IPS DF 19.7 (cell line): ENCODE measurements around the gene MRPL37.

Experiments
- DNase-seq: peaks from one replicate; pipeline ENCODE4 v3.0.0-alpha.2; 2013; ENCODE audit warnings: low read depth, low spot score

MRPL37 gene

GRCh38 chr1:54240741-54241335, 40.9 kb downstream of the MRPL37 start:
- DNase-seq = no peak

GRCh38 chr1:54241364-54241763, 41.4 kb downstream of the MRPL37 start:
- no peak for DNase-seq

GRCh38 chr1:54243022-54243421, 43.1 kb downstream of the MRPL37 start:
- no peak for DNase-seq

GRCh38 chr1:54244655-54245054, 44.7 kb downstream of the MRPL37 start:
- no peak for DNase-seq

DNA sequence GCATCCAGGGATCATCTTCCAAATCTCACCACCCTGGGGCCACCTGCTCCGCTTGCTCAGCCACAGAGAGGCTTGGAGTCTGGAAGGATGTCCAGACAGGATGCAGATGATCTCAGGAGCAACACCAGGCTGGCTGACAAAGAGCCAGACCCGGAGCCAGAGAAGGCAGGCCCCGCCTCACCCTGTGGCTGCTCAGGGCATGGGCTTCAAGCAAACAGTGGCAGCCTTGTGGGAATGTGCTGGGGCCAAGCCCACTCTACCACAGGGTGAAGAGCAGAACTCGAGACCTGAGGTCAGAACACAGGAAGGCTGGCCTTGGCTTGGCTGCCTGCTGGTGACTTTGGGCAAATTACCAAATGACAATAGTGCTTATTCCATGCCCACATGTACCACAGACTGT, 45.5 kb downstream of the MRPL37 start:
- no peak for DNase-seq

DNA sequence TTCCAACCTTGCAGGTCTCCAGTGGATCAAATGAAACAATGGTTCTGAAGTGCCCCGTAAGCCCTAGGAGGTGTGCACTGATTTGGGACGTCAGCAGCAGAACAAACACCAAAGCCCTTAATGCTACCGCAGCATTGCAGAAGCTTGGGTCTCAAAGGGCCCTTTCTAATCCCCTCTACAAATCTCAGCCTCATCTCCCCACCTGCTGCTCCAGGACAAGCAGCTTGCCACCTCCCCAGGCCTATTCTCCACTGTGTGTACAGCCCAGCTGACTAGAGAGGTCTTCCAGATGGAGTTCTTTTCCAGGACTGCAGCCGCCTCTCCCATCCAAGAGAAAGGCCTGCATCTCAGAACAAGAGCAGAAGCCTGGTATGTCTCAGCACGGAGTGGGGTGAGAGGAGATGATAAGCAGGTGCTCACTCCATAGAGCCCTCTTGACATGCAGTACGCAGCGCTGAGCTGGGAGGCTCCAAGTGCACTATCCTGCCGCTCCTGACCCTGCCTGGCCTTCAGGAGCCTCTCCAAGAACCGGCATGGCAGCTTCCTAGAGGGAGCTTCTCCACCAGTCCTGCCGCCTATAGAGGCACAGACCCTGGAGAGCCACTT, 46.3 kb downstream of the MRPL37 start:
- no peak for DNase-seq

DNA sequence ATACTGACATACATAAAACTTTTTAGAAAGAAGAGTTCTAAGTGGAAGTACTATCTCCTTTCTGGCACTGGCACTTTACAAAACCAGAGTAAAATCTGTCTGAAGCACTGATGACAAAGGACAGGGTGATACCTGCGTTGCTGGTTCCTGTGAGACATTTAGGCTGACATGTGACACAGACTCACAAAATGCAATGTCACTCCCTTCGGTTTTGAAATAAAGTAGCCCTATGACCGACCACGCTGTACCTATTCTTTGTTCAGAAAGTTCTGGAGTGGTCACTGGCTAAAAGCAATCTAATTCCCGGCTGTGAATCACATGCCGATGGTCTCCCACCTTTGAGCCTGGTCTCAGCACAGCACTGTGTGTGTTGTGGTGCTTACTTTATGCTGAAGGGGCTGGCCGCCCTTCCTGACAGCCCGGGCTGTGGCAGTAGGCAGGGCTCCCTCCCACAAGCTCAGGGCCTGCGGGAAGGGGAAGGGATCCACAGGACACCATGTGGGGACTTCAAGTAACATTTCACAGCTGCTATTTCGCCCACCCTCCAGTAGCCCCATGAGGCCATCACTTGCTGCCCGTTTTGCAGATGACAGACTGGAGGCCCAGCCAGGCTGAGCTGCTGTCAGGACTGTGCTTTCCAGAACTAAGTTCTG, 48.0 kb downstream of the MRPL37 start:
- DNase-seq = no peak

GRCh38 chr1:54248966-54249365, 49.0 kb downstream of the MRPL37 start:
- DNase-seq = no peak

GRCh38 chr1:54249819-54250435, 50.0 kb downstream of the MRPL37 start:
- DNase-seq = no peak

GRCh38 chr1:54250670-54251069, 50.7 kb downstream of the MRPL37 start:
- no peak for DNase-seq

DNA sequence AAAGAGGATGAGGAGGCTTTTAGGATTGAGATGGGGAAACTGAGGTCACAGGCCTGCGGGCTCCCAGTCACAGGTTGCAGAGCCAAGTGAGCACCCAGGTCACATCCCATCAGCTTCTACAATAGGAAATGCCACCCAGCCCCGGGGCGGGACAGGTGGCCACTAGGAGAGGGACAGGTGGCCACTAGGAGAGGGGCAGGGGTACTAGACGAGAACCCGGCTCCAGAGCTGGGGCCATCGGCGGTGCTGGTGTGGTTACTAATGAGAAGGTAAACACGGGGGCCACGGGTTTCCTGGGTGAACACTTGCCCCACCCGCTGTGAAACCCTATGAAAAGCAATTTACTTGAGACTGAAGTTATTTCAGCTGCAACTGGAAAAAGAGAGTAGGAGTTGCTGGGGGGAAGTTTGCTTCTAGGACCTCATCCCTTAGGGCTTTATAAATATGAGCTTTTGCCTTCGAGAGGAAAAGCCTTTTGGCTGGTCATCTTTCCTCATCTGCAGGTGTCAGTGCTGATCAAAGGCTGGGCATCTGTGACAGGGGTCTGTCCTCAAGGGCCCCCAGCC, 52.5 kb downstream of the MRPL37 start:
- no peak for DNase-seq

DNA sequence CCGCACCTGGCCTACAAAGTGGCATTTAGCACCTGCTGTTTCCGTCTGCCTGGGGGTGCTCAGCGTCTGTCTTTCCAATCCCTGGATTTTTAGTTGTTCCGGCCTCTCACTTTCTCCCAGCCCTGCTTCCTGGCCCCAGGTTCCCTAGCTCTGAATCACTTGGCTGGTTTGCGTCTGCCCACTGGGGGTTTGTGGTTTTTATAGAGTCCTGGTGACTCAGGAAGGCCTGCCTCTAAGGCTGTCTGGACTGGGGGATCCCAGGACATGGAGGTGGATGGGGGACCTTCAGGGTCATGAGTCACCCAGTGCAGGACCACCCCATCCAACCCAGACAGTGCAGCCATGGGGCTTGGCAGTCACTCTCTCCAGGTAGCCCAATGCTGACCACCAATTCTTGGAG, 53.5 kb downstream of the MRPL37 start:
- no peak for DNase-seq

GRCh38 chr1:54254055-54254454, 54.1 kb downstream of the MRPL37 start:
- no peak for DNase-seq

DNA sequence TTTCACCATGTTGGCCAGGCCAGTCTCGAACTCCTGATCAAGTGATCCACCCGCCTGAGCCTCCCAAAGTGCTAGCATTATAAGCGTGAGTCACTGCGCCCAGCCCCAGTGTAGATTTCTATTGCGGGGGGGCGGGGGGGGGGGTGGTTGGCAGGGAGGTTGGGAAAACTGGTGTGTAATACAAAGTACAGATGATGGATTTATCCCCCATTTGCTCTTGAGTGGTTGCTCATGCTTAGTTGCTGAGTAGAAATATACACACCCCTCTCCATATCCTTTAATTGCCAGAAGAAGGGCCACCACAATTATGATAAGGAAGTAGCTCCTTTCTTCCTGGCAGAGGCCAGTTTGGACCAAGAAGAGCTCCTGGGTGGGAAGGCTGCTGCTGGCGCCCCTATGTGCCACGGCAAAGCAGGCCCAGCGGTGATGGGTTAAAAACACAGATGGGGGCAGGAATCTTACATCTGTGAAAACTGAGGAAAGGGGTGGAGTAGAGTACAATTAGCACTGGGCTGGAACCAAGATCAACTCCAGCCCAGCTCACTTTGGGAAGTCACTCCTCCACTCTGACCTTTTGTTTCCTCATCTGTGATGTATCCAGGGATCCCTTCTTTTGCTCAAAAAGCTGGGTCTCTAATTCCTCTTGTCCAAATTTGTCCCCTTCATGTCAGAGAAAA, 55.2 kb downstream of the MRPL37 start:
- DNase-seq = no peak

GRCh38 chr1:54256522-54257345, 56.8 kb downstream of the MRPL37 start:
- DNase-seq = no peak

DNA sequence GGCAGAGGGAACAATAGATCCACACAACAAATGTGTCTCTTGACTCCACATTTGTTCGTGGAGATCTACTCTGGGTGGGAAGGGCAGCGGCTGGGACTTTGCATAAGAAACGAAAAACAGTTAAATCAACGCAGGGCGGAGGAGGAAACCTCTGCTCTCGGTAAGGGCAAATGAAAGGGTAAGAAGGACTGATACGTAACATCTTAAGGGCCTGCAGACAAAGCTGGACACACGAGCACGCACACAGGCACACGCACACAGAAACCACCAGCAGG, 57.3 kb downstream of the MRPL37 start:
- no peak for DNase-seq

DNA sequence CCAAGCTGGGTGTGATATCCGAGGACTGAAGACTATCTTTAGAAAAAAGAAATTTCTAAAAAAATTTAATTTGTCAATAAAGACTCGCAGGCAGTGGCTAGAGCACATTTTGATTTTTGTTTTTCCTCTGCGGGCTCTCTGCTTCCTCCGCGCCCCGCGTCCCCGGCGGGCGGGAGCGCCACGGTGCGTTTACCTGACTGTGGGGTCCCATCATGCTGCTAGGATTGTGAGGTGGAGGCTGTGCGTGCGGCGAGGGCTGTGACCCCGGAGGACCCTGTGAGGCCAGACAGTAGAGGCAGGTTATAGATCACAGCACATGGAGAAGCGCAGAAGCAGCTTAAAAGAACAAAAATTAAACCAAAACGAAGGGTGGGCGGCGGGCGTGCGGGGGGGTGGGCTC, 57.9 kb downstream of the MRPL37 start:
- DNase-seq = no peak

DNA sequence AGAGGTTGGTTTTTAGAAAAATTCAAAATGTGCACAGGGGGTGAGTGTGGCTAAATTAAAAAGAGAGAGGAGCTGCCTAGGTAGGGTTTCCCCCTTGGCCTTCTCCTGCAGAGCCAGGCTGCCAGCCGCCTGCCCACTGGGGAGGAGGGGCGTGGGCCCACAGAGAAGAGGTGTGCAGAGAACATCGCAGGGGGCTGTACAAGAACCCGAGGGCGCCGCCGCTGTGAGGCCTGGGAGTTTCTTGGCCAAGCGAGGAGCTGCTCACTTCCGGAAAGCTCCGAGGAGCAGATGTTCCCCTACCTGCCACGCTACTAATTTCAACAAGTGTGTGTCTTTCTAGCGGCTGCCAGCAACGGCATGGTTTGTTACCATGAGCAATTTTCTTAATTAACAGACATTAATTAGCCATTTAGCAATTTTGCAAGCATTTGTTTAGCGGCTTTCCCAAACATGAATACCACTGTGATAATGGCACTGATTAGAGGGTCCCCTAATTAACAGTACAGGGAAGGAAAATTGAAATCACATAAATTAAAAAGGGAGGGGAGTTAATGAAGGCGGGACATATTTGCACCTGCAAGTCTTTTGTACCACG, 59.7 kb downstream of the MRPL37 start:
- DNase-seq = no peak

DNA sequence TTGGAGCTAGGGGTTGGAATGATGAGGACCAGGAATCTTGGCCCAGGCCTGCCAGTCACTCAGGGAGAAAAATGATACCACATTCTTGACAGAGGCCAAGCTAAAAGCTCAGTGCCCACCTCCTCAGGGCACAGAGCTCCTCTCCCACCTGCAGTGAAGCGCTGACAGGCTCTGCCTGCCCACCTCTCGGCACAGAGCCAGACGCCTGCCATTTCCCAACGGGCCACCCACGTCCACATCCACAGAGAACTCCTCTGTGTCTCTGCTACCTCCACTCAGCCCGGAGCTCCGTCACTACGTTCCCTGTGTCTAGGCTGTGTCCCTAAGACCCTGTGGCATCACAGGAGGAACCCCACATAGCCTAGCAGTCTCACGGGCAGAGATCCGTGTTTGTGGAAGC, 60.8 kb downstream of the MRPL37 start:
- DNase-seq = no peak

DNA sequence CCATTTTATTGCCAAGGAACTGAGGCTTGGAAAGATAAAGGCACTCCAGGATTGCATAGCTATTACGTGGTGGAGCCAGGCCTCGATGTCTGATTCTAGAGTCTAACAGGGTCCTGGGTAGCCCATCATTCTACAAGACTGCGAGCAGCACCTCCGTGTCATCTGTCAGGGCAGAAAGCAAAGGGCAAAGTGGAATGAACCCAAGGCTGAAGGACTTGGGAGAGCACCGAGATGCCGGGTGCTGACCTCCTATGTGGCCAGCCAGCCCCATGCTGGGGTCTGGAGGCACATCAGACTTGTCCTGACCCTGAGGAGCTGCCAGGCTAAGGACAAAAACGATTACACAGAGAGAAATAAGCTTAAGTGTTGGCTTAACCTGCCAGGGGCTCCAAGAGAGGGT, 62.3 kb downstream of the MRPL37 start:
- no peak for DNase-seq

GRCh38 chr1:54263601-54264226, 63.7 kb downstream of the MRPL37 start:
- DNase-seq = no peak
